K562 (cell line): ENCODE measurements around the gene PDZRN4. TPM values are rescaled to one million over a fixed set of nuclear protein-coding genes. Genes with fewer than 3 reads are reported as not detected.

ENCODE experiments used
- ATAC-seq: fragments of 200-7000 bp; cut with Tn5 transposase; 3 replicates; pipeline ENCODE4 v1.9.1; 2020; ENCODE audit warnings: moderate library complexity
- BruUV-seq: library from RNA; stranded (reverse); fragments of 400-500 nt; replicated peaks from 2 replicates; lab custom pipeline; 2021; lab: Mats Ljungman, UMichigan
- CTCF ChIA-PET: fragments of 300-600 bp; formaldehyde crosslinking; extraction: SDS; loops from one replicate; lab custom pipeline; 2021; ENCODE audit warnings: low intra/inter-chr PET ratio; lab: Yijun Ruan, JAX
- POLR2A ChIA-PET: fragments of 300-600, 350-650 bp; sonication (Branson Sonifier 250); formaldehyde crosslinking; extraction: SDS; loops from one replicate; lab custom pipeline; 2021; ENCODE audit warnings: antibody characterized with exemption, inconsistent platforms; lab: Yijun Ruan, JAX
- DNase-seq, 4 experiments: peaks; one replicate each; pipeline versions ENCODE4 v3.0.0 to v3.0.0-alpha.2; 2011 to 2018; ENCODE audit warnings: low spot score in 3 of 4, mixed read lengths in 3 of 4; ENCODE audit errors: extremely low read depth in 1 of 4
- FAIRE-seq: peaks from 2 replicates; lab custom pipeline; 2011; peaks lifted over from hg19 to GRCh38; lab: Jason Lieb, UNC
- H2AFZ ChIP-seq: 2 replicates; pipeline ENCODE4 v1.6.0; 2011; ENCODE audit warnings: low read depth, low read length, control low read depth, inconsistent platforms
- H3K27ac ChIP-seq: fragments of 200-600 bp; 3 replicates; pipeline ENCODE4 v1.8.0; 2011; ENCODE audit warnings: low read depth, mild to moderate bottlenecking, control low read depth, inconsistent platforms, low read length, moderate library complexity, mixed read lengths; ENCODE audit errors: extremely low read depth
- H3K27me3 ChIP-seq, 2 experiments: fragments of 300-600 bp in 1 of 2; 2 replicates in 1 of 2; 3 replicates in 1 of 2; pipeline versions ENCODE4 v1.6.0 to v1.8.0; 2011; ENCODE audit warnings: inconsistent platforms in 2 of 2, low read length in 2 of 2, mild to moderate bottlenecking in 1 of 2, mixed read lengths in 1 of 2, moderate library complexity in 1 of 2; ENCODE audit not compliant: control insufficient read depth in 2 of 2, insufficient read depth in 2 of 2
- H3K36me3 ChIP-seq: fragments of 300-600 bp; 3 replicates; pipeline ENCODE4 v1.8.0; 2011; ENCODE audit warnings: mild to moderate bottlenecking, low read length, inconsistent platforms; ENCODE audit not compliant: control insufficient read depth, insufficient read depth
- H3K4me1 ChIP-seq, 2 experiments: fragments of 200-600 bp in 1 of 2; replicated peaks in 1 of 2; 2 replicates in 1 of 2; 3 replicates in 1 of 2; pipeline versions ENCODE4 v1.5.1 to v1.8.0; 2011; ENCODE audit warnings: inconsistent platforms in 2 of 2, low read length in 2 of 2, mild to moderate bottlenecking in 1 of 2, mixed read lengths in 1 of 2, moderate library complexity in 1 of 2; ENCODE audit not compliant: control insufficient read depth in 2 of 2, insufficient read depth in 2 of 2
- H3K4me2 ChIP-seq: 2 replicates; pipeline ENCODE4 v1.6.1; 2011; ENCODE audit warnings: low read length, control low read depth, inconsistent platforms, mixed read lengths; ENCODE audit not compliant: insufficient read depth
- H3K4me3 ChIP-seq: fragments of 200-600 bp; sonication (generic), shearing (Covaris generic); 2 replicates; pipeline ENCODE4 v1.5.1; 2016; ENCODE audit warnings: control low read depth, inconsistent platforms
- H3K79me2 ChIP-seq: fragments of 200-600 bp; 3 replicates; pipeline ENCODE4 v1.8.0; 2011; ENCODE audit warnings: low read length, inconsistent platforms; ENCODE audit not compliant: control insufficient read depth, insufficient read depth
- H3K9ac ChIP-seq, 2 experiments: 2 replicates each; pipeline versions ENCODE4 v1.6.0 to v1.6.1; 2011; ENCODE audit warnings: low read depth in 2 of 2, low read length in 2 of 2, control low read depth in 1 of 2, inconsistent platforms in 1 of 2, mild to moderate bottlenecking in 1 of 2, mixed read lengths in 1 of 2; ENCODE audit not compliant: insufficient read depth in 1 of 2
- H3K9me1 ChIP-seq: one replicate; pipeline ENCODE4 v1.6.0; 2011; ENCODE audit warnings: inconsistent platforms, mild to moderate bottlenecking, low read length, moderate library complexity; ENCODE audit not compliant: control insufficient read depth, insufficient read depth
- H3K9me3 ChIP-seq: replicated peaks from 2 replicates; pipeline ENCODE4 v1.5.1; 2011; ENCODE audit warnings: low read depth, low read length, inconsistent platforms; ENCODE audit not compliant: control insufficient read depth, insufficient read depth
- H4K20me1 ChIP-seq: replicated peaks from 2 replicates; pipeline ENCODE4 v1.6.1; 2011; ENCODE audit warnings: low read length, inconsistent platforms, mixed read lengths; ENCODE audit not compliant: control insufficient read depth, insufficient read depth
- ETS2 ChIP-seq: IDR thresholded peaks from 2 replicates; pipeline ENCODE4 v1.6.1; 2016; ENCODE audit warnings: borderline replicate concordance, missing genetic modification characterization, mild to moderate bottlenecking, moderate library complexity, missing compliant biosample characterization; ENCODE audit not compliant: poor library complexity, severe bottlenecking
- HCFC1 ChIP-seq: IDR thresholded peaks from 2 replicates; pipeline ENCODE4 v1.6.1; 2012; ENCODE audit warnings: low read depth, low read length, improper control_type of control experiment
- KLF13 ChIP-seq: fragments of 450-650 bp; IDR thresholded peaks from 2 replicates; pipeline ENCODE4 v1.6.1; 2016; ENCODE audit warnings: missing genetic modification characterization, low read depth, mild to moderate bottlenecking, missing compliant biosample characterization, moderate library complexity, borderline replicate concordance
- NFXL1 ChIP-seq: fragments of 450-650 bp; formaldehyde crosslinking; IDR thresholded peaks from 2 replicates; pipeline ENCODE4 v1.4.0; 2021; ENCODE audit warnings: mild to moderate bottlenecking
- PHB2 ChIP-seq: fragments of 450-650 bp; IDR thresholded peaks from 2 replicates; pipeline ENCODE4 v1.6.1; 2017; ENCODE audit warnings: low read depth
- RBM17 ChIP-seq: fragments of 200-400 bp; formaldehyde crosslinking; IDR thresholded peaks from 2 replicates; pipeline ENCODE4 v1.6.1; 2017; ENCODE audit warnings: low read depth, mild to moderate bottlenecking, low read length, borderline replicate concordance
- WGBS: fragments of 100-300 bp; shearing (Covaris generic); methylation state at CpG from one replicate; pipeline ENCODE4 v1.1.6; 2016; ENCODE audit warnings: low coverage, mixed read lengths; ENCODE audit not compliant: insufficient coverage; ENCODE audit errors: missing lambda C conversion rate; 5-methylcytosine and 5-hydroxymethylcytosine counted together
- in situ Hi-C: fragments of 300-500 bp; cut with MboI; formaldehyde crosslinking; loops from 4 replicates; pipeline ENCODE4 v1.15.0; 2018; ENCODE audit warnings: inconsistent platforms, mixed read lengths
- intact Hi-C: fragments of 100-400 bp; cut with micrococcal nuclease; formaldehyde crosslinking; loops from 2 replicates; pipeline ENCODE4 v1.14.2; 2022
- polyA plus RNA-seq, 8 experiments: library from polyadenylated mRNA; depleted of rRNA in 4 of 8; stranded (reverse) in 5 of 8; unstranded in 3 of 8; fragments of >200 nt; fragmentation: Nextera tagmentation in 2 of 8; fragmentation: Illumina TruSeq in 1 of 8; extraction: Ambion mirVana in 2 of 8; extraction: Trizol in 1 of 8; gene quantifications; 2 replicates each; pipeline versions ENCODE4 v1.2.1 to v1.2.3, GENCODE V29; 2011 to 2014; ENCODE audit warnings: inconsistent platforms in 1 of 8, missing spikeins in 1 of 8
- total RNA-seq, 7 experiments: library from RNA; depleted of rRNA in 6 of 7; stranded (reverse); fragments of >200 nt in 6 of 7; fragmentation: Illumina TruSeq in 2 of 7; extraction: Trizol in 2 of 7; gene quantifications; 2 replicates each; pipeline versions ENCODE4 v1.2.1 to v1.2.3, GENCODE V29; 2011 to 2021; ENCODE audit warnings: low replicate concordance in 1 of 7
- TF ChIP-seq, protein P1 (sequence below): IDR thresholded peaks from 2 replicates; pipeline ENCODE4 v1.6.1; 2012; ENCODE audit warnings: low read depth, low read length, improper control_type of control experiment, borderline replicate concordance
- TF ChIP-seq, protein P2 (sequence below): fragments of 250-450 bp; sonication (Bioruptor Pico); IDR thresholded peaks from 2 replicates; pipeline ENCODE4 v1.9.0; 2021; ENCODE audit warnings: mild to moderate bottlenecking
- TF ChIP-seq, protein P3 (sequence below), 2 experiments: fragments of 200-800 bp in 1 of 2; sonication (Bioruptor generic) in 1 of 2; sonication (generic) in 1 of 2; formaldehyde crosslinking in 1 of 2; IDR thresholded peaks in 1 of 2; conservative IDR thresholded peaks in 1 of 2; 2 replicates each; pipeline versions ENCODE4 v1.5.0 to v1.6.1; 2016 to 2020; ENCODE audit warnings: missing compliant biosample characterization in 1 of 2, missing genetic modification characterization in 1 of 2, missing genetic modification reagents in 1 of 2

The PDZRN4 gene
- total and polyA plus RNA-seq, 9 of the 15 experiments (the other 6 are each of a cell fraction or from before 2014, with no cell fraction given) = not detected

DNA sequence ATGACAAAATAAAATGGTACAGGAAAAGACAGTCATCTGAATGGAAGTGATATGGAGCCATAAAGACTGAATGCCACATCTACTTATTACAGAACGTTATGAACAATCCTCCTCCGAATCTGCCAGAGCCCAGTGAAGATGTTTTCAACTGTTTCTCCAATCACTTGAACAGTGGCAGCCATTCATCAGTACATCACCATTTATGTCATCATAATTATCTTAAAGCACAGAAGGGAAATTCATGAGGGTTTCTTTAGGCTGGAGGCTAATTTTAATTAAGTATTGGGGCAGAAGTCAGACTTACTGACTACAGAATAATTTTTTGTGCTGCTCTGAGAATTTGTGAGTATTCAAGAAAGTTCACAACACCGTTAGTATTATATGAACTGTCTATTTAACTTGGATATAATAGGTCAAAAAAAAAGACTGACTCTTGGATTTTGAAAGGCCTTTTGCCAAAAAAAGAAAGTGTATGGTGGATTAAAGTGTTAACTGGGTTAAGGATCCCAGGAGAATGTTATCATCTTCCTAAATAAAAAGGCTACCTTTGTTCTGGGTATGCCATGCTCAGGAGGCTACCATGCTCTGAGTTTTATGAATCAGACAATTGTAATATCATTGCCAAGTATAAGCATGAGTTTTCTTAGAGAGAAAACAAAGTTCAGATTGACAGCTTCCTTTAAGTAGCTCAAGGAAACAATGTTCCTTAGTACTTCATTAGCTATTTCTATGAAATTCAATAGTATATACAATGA lies 40.1 kb downstream of the PDZRN4 start:
- TF ChIP-seq PHB2 (no peak), ETS2 (tag) (no peak), HCFC1 (no peak), KLF13 (tag) (no peak), RBM17 (no peak), NFXL1 (CRISPR knock-in tag) (no peak)
- TF ChIP-seq, protein P1, sequence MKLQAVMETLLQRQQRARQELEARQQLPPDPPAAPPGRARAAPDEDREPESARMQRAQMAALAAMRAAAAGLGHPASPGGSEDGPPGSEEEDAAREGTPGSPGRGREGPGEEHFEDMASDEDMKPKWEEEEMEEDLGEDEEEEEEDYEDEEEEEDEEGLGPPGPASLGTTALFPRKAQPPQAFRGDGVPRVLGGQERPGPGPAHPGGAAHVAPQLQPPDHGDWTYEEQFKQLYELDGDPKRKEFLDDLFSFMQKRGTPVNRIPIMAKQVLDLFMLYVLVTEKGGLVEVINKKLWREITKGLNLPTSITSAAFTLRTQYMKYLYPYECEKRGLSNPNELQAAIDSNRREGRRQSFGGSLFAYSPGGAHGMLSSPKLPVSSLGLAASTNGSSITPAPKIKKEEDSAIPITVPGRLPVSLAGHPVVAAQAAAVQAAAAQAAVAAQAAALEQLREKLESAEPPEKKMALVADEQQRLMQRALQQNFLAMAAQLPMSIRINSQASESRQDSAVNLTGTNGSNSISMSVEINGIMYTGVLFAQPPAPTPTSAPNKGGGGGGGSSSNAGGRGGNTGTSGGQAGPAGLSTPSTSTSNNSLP = no peak
- TF ChIP-seq, protein P2, sequence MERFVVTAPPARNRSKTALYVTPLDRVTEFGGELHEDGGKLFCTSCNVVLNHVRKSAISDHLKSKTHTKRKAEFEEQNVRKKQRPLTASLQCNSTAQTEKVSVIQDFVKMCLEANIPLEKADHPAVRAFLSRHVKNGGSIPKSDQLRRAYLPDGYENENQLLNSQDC (CRISPR knock-in tag) = no peak
- TF ChIP-seq, protein P3, sequence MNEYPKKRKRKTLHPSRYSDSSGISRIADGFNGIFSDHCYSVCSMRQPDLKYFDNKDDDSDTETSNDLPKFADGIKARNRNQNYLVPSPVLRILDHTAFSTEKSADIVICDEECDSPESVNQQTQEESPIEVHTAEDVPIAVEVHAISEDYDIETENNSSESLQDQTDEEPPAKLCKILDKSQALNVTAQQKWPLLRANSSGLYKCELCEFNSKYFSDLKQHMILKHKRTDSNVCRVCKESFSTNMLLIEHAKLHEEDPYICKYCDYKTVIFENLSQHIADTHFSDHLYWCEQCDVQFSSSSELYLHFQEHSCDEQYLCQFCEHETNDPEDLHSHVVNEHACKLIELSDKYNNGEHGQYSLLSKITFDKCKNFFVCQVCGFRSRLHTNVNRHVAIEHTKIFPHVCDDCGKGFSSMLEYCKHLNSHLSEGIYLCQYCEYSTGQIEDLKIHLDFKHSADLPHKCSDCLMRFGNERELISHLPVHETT (CRISPR knock-in tag; conservative IDR thresholded peaks at IDR 0.05 in 1 of 2, IDR thresholded peaks at IDR 0.05 in 1 of 2) = no peak
- H3K36me3 ChIP-seq = no peaks in the 10 kb centered on the region
- ATAC-seq = no peak
- no peak overlapping the region for H3K9ac ChIP-seq
- no peak for DNase-seq
- intact Hi-C loops = no loop called here
- no peaks in the 10 kb centered on the region for H4K20me1 ChIP-seq
- ChIA-PET CTCF (no interaction called here), POLR2A (no interaction called here)
- H3K27me3 ChIP-seq = no peaks in the 10 kb centered on the region
- no peak for FAIRE-seq
- no peaks in the 10 kb centered on the region for H3K79me2 ChIP-seq
- H3K4me1 ChIP-seq = no peaks in the 10 kb centered on the region
- H2AFZ ChIP-seq = no peak overlapping the region
- no peaks in the 10 kb centered on the region for H3K9me1 ChIP-seq
- H3K27ac ChIP-seq = no peak overlapping the region
- H3K9me3 ChIP-seq = no peaks in the 10 kb centered on the region
- in situ Hi-C loops = no loop called here
- BruUV-seq = no TSS peak
- H3K4me3 ChIP-seq = no peak overlapping the region
- WGBS = 0% methylated on average over 3 of the region's 3 CpGs
- no peak overlapping the region for H3K4me2 ChIP-seq
